Caco-2 (cell line): ENCODE results near the gene SLCO6A1. TPM values are rescaled to one million over a fixed set of nuclear protein-coding genes. Genes with fewer than 3 reads are reported as not detected.

Experiments used
- Bru-seq: library from RNA; stranded (reverse); fragments of 400-500 nt; gene quantifications from one replicate; lab custom pipeline; 2021; lab: Mats Ljungman, UMichigan
- BruChase-seq, 2 experiments: library from RNA; stranded (reverse); fragments of 400-500 nt; gene quantifications; one replicate each; lab custom pipeline; 2021; lab: Mats Ljungman, UMichigan
- BruUV-seq: library from RNA; stranded (reverse); fragments of 400-500 nt; replicated peaks from 2 replicates; lab custom pipeline; 2021; lab: Mats Ljungman, UMichigan
- CTCF ChIA-PET: fragments of 300-600 bp; sonication (Branson Sonifier 250); formaldehyde crosslinking; loops from one replicate; lab custom pipeline; 2022; ENCODE audit warnings: antibody characterized with exemption; lab: Charles Lee
- POLR2A ChIA-PET: fragments of 300-600 bp; sonication (Branson Sonifier 250); formaldehyde crosslinking; loops from one replicate; lab custom pipeline; 2022; ENCODE audit warnings: antibody characterized with exemption; lab: Charles Lee
- DNase-seq, 2 experiments: peaks; one replicate each; pipeline versions ENCODE4 v3.0.0 to v3.0.0-alpha.2; 2020 to 2022
- H3K27me3 ChIP-seq: replicated peaks from 2 replicates; pipeline ENCODE4 v1.6.0; 2011; ENCODE audit warnings: low read length; ENCODE audit not compliant: control insufficient read depth, insufficient read depth
- H3K36me3 ChIP-seq: 2 replicates; pipeline ENCODE4 v1.5.1; 2011; ENCODE audit warnings: low read length; ENCODE audit not compliant: control insufficient read depth, insufficient read depth
- H3K4me1 ChIP-seq: fragments of 250-450 bp; sonication (Bioruptor Pico); 2 replicates; pipeline ENCODE4 v1.5.1; 2020; ENCODE audit warnings: mild to moderate bottlenecking
- H3K4me3 ChIP-seq: 2 replicates; pipeline ENCODE4 v1.5.1; 2011; ENCODE audit warnings: low read depth, mild to moderate bottlenecking, control low read depth, low read length
- H3K9me3 ChIP-seq: fragments of 250-450 bp; sonication (Bioruptor Pico); 2 replicates; pipeline ENCODE4 v1.5.1; 2020; ENCODE audit warnings: mild to moderate bottlenecking, moderate library complexity
- H3K27ac Mint-ChIP-seq: one replicate; pipeline ENCODE4 v1.8.0; 2022; ENCODE audit warnings: mixed read lengths; ENCODE audit not compliant: unreplicated experiment
- H3K27me3 Mint-ChIP-seq: one replicate; pipeline ENCODE4 v1.8.0; 2022; ENCODE audit warnings: mixed read lengths; ENCODE audit not compliant: insufficient read depth, unreplicated experiment
- H3K36me3 Mint-ChIP-seq: one replicate; pipeline ENCODE4 v1.8.0; 2022; ENCODE audit warnings: mild to moderate bottlenecking, mixed read lengths; ENCODE audit not compliant: insufficient read depth, unreplicated experiment
- H3K4me1 Mint-ChIP-seq: one replicate; pipeline ENCODE4 v1.8.0; 2022; ENCODE audit warnings: low read depth, mixed read lengths; ENCODE audit not compliant: unreplicated experiment
- H3K4me3 Mint-ChIP-seq: one replicate; pipeline ENCODE4 v1.8.0; 2022; ENCODE audit warnings: mild to moderate bottlenecking, moderate library complexity, mixed read lengths; ENCODE audit not compliant: unreplicated experiment
- H3K9me3 Mint-ChIP-seq: one replicate; pipeline ENCODE4 v1.8.0; 2022; ENCODE audit warnings: mixed read lengths; ENCODE audit not compliant: unreplicated experiment
- intact Hi-C: fragments of 100-400 bp; cut with micrococcal nuclease; formaldehyde crosslinking; loops from one replicate; pipeline ENCODE4 v1.10.0; 2022; ENCODE audit not compliant: unreplicated experiment
- long read RNA-seq: library from polyadenylated mRNA; stranded (forward); transcript quantifications from one replicate; pipeline ENCODE4 v2.0.0, GENCODE V29; 2022
- total RNA-seq: library from RNA; stranded (reverse); gene quantifications from 2 replicates; pipeline ENCODE4 v1.2.3, GENCODE V29; 2022
- TF ChIP-seq, protein P1 (sequence below), 2 experiments: fragments of 200-600 bp in 1 of 2; IDR thresholded peaks; 1 replicate in 1 of 2; 2 replicates in 1 of 2; pipeline versions ENCODE4 v1.5.1 to v1.8.0; 2011 to 2022; ENCODE audit warnings: antibody characterized with exemption in 1 of 2, control low read depth in 1 of 2, inconsistent platforms in 1 of 2, low read depth in 1 of 2, low read length in 1 of 2, mild to moderate bottlenecking in 1 of 2, moderate library complexity in 1 of 2; ENCODE audit not compliant: insufficient read depth in 1 of 2, severe bottlenecking in 1 of 2, unreplicated experiment in 1 of 2

SLCO6A1 gene, protein sequence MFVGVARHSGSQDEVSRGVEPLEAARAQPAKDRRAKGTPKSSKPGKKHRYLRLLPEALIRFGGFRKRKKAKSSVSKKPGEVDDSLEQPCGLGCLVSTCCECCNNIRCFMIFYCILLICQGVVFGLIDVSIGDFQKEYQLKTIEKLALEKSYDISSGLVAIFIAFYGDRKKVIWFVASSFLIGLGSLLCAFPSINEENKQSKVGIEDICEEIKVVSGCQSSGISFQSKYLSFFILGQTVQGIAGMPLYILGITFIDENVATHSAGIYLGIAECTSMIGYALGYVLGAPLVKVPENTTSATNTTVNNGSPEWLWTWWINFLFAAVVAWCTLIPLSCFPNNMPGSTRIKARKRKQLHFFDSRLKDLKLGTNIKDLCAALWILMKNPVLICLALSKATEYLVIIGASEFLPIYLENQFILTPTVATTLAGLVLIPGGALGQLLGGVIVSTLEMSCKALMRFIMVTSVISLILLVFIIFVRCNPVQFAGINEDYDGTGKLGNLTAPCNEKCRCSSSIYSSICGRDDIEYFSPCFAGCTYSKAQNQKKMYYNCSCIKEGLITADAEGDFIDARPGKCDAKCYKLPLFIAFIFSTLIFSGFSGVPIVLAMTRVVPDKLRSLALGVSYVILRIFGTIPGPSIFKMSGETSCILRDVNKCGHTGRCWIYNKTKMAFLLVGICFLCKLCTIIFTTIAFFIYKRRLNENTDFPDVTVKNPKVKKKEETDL
- total RNA-seq (not detected in 2 replicates), Bru-seq, nascent RNA (percentile 32 among the genes with signal in this experiment), BruChase-seq, experiment 1, labeled RNA remaining after a 2-hour chase (percentile 42 among the genes with signal in this experiment), BruChase-seq, experiment 2, labeled RNA remaining after a 6-hour chase (percentile 33 among the genes with signal in this experiment)
- long read RNA-seq, result 0 reads

DNA sequence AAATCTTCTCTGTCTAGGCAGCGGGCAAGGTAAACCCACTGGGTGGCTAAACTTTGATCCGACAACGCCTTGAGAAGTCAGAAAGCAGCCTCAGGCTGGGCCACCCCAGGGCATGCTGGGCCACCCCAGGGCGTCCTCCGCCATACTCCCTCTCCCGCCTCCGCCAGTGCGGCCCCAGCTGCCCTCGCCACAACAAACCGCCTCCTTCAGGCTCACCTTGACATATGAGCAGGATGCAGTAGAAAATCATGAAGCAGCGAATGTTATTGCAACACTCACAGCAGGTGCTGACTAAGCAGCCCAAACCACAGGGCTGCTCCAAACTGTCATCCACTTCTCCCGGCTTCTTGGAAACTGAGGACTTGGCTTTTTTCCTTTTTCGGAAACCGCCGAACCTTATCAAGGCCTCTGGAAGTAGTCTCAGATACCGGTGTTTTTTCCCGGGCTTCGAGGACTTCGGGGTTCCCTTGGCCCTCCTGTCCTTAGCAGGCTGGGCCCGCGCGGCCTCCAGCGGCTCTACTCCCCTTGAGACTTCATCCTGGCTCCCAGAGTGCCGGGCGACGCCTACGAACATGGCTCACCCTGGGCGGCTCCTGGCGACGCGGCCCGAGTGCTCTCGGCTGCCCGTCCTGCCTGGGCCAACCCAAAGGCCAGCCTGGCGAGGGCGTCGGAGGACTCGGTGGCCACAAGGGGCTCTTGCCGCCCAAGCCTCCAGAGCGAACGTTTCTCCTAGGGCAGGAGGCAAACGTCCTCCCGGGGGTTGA lies at the start of gene SLCO6A1:
Gene SLCO6A1 (minus strand): TSS at position 731 of the 764 bp plus-strand sequence. CDS start 157 bp downstream, at position 574.
- H3K36me3 ChIP-seq, result no peaks in the 10 kb centered on the region
- H3K4me3 ChIP-seq, result no peak within 1 kb of the TSS
- H3K4me1 ChIP-seq, result no peaks in the 10 kb centered on the region
- no peak for DNase-seq
- POLR2A ChIA-PET, result no interaction called here
- Mint-ChIP-seq H3K27ac (no peak within 1 kb of the TSS), H3K4me3 (no peak within 1 kb of the TSS), H3K36me3 (no peaks in the 10 kb centered on the region), H3K27me3 (peaks cover 2% of the 10 kb centered on the region), H3K4me1 (no peaks in the 10 kb centered on the region), H3K9me3 (peaks cover 3% of the 10 kb centered on the region)
- intact Hi-C loops, result no loop called here
- BruUV-seq, result no TSS peak
- TF ChIP-seq, protein P1, sequence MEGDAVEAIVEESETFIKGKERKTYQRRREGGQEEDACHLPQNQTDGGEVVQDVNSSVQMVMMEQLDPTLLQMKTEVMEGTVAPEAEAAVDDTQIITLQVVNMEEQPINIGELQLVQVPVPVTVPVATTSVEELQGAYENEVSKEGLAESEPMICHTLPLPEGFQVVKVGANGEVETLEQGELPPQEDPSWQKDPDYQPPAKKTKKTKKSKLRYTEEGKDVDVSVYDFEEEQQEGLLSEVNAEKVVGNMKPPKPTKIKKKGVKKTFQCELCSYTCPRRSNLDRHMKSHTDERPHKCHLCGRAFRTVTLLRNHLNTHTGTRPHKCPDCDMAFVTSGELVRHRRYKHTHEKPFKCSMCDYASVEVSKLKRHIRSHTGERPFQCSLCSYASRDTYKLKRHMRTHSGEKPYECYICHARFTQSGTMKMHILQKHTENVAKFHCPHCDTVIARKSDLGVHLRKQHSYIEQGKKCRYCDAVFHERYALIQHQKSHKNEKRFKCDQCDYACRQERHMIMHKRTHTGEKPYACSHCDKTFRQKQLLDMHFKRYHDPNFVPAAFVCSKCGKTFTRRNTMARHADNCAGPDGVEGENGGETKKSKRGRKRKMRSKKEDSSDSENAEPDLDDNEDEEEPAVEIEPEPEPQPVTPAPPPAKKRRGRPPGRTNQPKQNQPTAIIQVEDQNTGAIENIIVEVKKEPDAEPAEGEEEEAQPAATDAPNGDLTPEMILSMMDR (IDR thresholded peaks at IDR 0.05; ENCODE audit: insufficient read depth in 1 of 2, low read depth in 1 of 2, low read length in 1 of 2, severe bottlenecking in 1 of 2, unreplicated experiment in 1 of 2), result no peak
- CTCF ChIA-PET, result no interaction called here
- no peaks in the 10 kb centered on the region for H3K27me3 ChIP-seq
- H3K9me3 ChIP-seq, result no peaks in the 10 kb centered on the region

DNA sequence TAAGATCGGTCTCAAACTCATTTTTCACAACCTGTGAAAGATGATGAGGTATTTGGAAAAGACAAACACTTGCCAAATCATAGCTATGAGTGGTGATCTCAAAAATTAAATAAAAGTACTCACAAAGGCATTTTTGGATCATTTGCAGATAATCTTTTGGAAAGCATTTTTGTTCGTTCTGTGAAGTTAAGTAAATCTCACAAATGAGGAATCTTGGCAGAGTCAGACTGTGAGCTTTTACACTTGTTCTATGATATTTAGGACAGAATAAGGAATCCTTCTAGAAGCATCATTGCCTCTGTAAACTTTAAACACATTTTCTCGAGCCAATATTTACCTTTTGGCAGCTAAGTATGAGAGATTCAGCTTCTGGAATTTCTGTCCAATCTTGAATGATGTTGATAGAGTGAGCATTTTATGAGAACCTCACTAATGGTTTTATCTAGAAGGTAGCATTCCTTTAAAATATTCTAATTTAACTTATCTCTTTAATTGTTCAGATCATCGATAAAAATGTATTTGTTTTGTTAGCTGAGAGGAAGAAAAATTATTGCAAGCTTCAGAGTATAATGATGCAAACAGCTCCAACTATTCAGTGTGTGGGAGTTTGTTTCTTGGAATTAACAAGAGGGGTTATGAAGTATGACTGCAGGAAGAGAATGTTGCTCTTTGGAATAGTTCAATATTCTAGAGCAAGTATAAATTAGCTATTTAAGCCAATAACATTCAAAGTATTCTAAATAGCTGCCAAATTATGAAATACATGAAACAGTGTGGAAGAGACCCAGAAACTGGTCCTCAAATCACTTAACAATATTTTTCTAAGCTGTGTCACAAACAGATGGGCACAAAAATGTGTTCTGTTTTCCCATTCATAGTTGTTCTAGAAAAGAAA lies 48.6 kb upstream of the SLCO6A1 start:
- ChIA-PET CTCF (interaction anchor here (0.6 to 0.7 kb wide), 2 partner anchors 492 to 898 kb away, joined by 3 read pairs; no protein-coding TSS in a partner anchor), POLR2A (no interaction called here)
- H3K4me1 ChIP-seq, result no peaks in the 10 kb centered on the region
- Mint-ChIP-seq H3K4me1 (no peaks in the 10 kb centered on the region), H3K36me3 (no peaks in the 10 kb centered on the region), H3K4me3 (no peak overlapping the region), H3K9me3 (no peaks in the 10 kb centered on the region), H3K27me3 (no peaks in the 10 kb centered on the region), H3K27ac (no peak overlapping the region)
- no TSS peak for BruUV-seq
- intact Hi-C loops, result no loop called here
- DNase-seq, result no peak
- TF ChIP-seq, protein P1 (IDR thresholded peaks at IDR 0.05; ENCODE audit: insufficient read depth in 1 of 2, low read depth in 1 of 2, low read length in 1 of 2, severe bottlenecking in 1 of 2, unreplicated experiment in 1 of 2), result no peak
- H3K9me3 ChIP-seq, result no peaks in the 10 kb centered on the region
- H3K27me3 ChIP-seq, result no peaks in the 10 kb centered on the region
- H3K4me3 ChIP-seq, result no peak overlapping the region
- no peaks in the 10 kb centered on the region for H3K36me3 ChIP-seq
